ENCODE results near the gene MARCHF2. TPM values are rescaled to one million over a fixed set of nuclear protein-coding genes. Genes with fewer than 3 reads are reported as not detected.
"Not testable (repeated sequence)": the region's sequence is repeated elsewhere in the genome, so short reads cannot be mapped to it uniquely, and the experiment has no call there.

Gene MARCHF2
- total RNA-seq, 6 experiments from 2014 or later, result 22.5 to 146 (median 32.3) TPM

DNA sequence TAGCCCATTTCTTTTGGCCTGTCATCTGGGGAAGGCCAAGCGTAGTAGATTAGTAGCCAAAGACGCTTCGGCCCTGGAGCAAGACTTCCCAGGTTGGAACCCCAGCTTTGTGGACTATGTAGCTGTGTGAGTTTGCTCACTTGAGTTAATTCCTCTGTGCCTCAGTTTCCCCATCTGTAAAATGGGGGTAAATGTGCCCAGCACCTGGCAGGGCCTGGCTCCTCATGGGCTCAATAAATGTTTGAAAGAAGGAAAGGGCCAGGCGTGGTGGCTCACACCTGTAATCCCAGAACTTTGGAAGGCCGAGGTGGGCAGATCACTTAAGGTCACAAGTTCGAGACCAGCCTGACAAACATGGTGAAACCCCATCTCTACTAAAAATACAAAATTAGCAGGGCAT is 16.7 kb downstream of the MARCHF2 start:
- no peak for DNase-seq
- no peak overlapping the region for H3K4me3 ChIP-seq

DNA sequence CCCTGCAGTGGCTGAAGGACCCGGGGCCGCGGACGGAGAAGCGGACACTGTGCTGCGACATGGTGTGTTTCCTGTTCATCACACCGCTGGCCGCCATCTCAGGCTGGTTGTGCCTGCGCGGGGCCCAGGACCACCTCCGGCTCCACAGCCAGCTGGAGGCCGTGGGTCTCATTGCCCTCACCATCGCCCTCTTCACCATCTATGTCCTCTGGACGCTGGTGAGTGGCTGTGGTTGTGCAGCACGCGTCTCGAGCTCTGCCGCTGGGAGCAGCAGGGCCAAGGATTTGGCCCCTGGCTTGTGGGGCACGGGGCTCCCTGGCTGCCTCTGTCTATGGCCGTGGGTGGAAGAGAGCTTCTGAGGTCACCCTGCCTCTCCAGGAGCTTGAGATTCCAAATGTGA is 17.5 kb downstream of the MARCHF2 start:
- Histone ChIP-seq H3K27ac (no peak overlapping the region), H3K4me3 (no peak overlapping the region), H3K36me3 (peaks cover 0 to 5% (median 2%) of the 10 kb centered on the region in 4 donors), H3K27me3 (no peaks in the 10 kb centered on the region), H3K4me1 (peaks cover 0 to 15% (median 2%) of the 10 kb centered on the region in 4 donors), H3K9me3 (no peaks in the 10 kb centered on the region)
- WGBS (ENCODE audit: insufficient coverage, low coverage, low lambda C conversion rate, missing lambda C conversion rate), result 88% methylated on average over 8 of the region's 20 CpGs
- TF ChIP-seq POLR2A (IDR thresholded peaks at IDR 0.05), result no peak
- TF ChIP-seq, protein P1, sequence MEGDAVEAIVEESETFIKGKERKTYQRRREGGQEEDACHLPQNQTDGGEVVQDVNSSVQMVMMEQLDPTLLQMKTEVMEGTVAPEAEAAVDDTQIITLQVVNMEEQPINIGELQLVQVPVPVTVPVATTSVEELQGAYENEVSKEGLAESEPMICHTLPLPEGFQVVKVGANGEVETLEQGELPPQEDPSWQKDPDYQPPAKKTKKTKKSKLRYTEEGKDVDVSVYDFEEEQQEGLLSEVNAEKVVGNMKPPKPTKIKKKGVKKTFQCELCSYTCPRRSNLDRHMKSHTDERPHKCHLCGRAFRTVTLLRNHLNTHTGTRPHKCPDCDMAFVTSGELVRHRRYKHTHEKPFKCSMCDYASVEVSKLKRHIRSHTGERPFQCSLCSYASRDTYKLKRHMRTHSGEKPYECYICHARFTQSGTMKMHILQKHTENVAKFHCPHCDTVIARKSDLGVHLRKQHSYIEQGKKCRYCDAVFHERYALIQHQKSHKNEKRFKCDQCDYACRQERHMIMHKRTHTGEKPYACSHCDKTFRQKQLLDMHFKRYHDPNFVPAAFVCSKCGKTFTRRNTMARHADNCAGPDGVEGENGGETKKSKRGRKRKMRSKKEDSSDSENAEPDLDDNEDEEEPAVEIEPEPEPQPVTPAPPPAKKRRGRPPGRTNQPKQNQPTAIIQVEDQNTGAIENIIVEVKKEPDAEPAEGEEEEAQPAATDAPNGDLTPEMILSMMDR (IDR thresholded peaks at IDR 0.05), result no peak
- intact Hi-C loops (cut with DNase I), result no loop called here
- ATAC-seq (peak in 1 of 4 donors; percentile 35), DNase-seq (no peak)

More for the DNA sequence above, 16.7 kb downstream of the MARCHF2 start:
- Histone ChIP-seq H3K36me3 (peaks cover 0 to 5% (median 2%) of the 10 kb centered on the region in 4 donors), H3K9me3 (no peaks in the 10 kb centered on the region), H3K4me1 (peaks cover 0 to 15% (median 0%) of the 10 kb centered on the region in 4 donors), H3K27me3 (no peaks in the 10 kb centered on the region), H3K27ac (no peak overlapping the region)
- intact Hi-C loops (cut with DNase I), result no loop called here
- 82% methylated on average over 4 of the region's 6 CpGs for WGBS (ENCODE audit: insufficient coverage, low coverage, low lambda C conversion rate, missing lambda C conversion rate)
- TF ChIP-seq POLR2A (IDR thresholded peaks at IDR 0.05), result no peak
- TF ChIP-seq, protein P1 (IDR thresholded peaks at IDR 0.05), result no peak
- no peak for ATAC-seq

DNA sequence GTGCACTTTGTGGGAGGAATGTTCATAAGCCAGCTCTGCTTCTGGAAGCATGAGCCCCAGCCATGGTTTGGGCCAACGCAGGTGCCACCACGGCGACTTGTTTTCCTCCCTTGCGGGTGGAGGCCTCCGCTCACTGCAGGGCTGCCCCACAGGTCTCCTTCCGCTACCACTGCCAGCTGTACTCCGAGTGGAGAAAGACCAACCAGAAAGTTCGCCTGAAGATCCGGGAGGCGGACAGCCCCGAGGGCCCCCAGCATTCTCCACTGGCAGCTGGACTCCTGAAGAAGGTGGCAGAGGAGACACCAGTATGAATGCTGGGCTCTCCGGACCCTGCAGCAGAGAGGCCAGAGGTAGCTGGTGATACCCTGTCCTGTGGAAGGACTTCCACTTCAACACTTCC is 25.1 kb downstream of the MARCHF2 start:
- DNase-seq, result peak in 1 of 3 donors; percentile 34

DNA sequence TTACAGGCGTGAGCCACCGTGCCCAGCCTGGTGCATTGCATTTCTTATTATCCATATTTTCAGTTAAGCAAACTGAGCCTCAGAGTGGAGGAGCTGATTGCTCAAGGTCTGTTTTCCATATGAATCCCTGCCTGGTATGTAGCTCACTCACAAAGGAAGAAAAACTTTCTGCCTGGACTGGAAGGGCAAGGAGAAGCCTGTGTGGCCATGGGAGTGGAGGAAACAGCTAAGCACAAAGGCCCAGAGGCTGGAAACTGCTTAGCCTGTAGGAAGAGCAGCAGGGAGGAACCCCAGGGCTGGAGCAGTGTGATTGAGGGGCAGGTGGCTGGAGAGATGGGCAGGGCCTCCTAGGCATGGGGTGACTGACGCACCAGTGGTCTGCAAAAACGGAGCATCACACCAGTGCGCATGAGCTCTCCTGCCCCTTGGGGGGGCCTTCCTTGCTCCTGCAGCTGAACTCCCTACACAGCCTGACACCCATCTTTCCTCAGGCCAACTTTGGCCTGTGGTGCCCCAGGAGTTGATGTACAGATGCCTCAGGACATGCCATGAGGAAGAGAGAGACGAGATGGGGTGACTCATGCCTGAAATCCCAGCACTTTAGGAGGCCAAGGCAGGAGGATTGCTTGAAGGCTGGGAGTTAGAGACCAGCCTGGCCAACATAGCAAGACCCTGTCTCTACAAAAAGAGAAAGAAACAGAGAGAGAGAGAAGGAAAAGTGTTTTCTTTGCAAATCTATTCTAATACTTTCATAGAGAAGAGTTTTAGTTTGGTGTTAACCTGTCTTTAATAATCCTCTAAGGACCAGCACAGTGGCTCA is 28.8 kb downstream of the MARCHF2 start:
- DNase-seq (peak in 1 of 3 donors; percentile 46), ATAC-seq (no peak)
- Histone ChIP-seq H3K36me3 (peaks cover 0 to 12% (median 2%) of the 10 kb centered on the region in 4 donors), H3K9me3 (no peaks in the 10 kb centered on the region), H3K4me1 (peaks cover 0 to 11% (median 8%) of the 10 kb centered on the region in 4 donors), H3K4me3 (no peak overlapping the region), H3K27ac (no peak overlapping the region), H3K27me3 (no peaks in the 10 kb centered on the region)
- intact Hi-C loops (cut with DNase I), result no loop called here
- TF ChIP-seq POLR2A (IDR thresholded peaks at IDR 0.05), result no peak
- TF ChIP-seq, protein P1 (IDR thresholded peaks at IDR 0.05), result no peak
- 94% methylated on average over 4 of the region's 6 CpGs for WGBS (ENCODE audit: insufficient coverage, low coverage, low lambda C conversion rate, missing lambda C conversion rate)

More for the DNA sequence above, 25.1 kb downstream of the MARCHF2 start:
- Histone ChIP-seq H3K27me3 (no peaks in the 10 kb centered on the region), H3K4me3 (no peak overlapping the region), H3K9me3 (no peaks in the 10 kb centered on the region), H3K27ac (no peak overlapping the region), H3K36me3 (peaks cover 0 to 7% (median 0%) of the 10 kb centered on the region in 4 donors), H3K4me1 (peaks cover 0 to 15% (median 2%) of the 10 kb centered on the region in 4 donors)
- no CpG with 5 or more reads among the region's 12 CpGs for WGBS (ENCODE audit: insufficient coverage, low coverage, low lambda C conversion rate, missing lambda C conversion rate)
- no peak for ATAC-seq
- intact Hi-C loops (cut with DNase I), result no loop called here
- TF ChIP-seq, protein P1 (IDR thresholded peaks at IDR 0.05), result no peak
- no peak for TF ChIP-seq POLR2A (IDR thresholded peaks at IDR 0.05)

DNA sequence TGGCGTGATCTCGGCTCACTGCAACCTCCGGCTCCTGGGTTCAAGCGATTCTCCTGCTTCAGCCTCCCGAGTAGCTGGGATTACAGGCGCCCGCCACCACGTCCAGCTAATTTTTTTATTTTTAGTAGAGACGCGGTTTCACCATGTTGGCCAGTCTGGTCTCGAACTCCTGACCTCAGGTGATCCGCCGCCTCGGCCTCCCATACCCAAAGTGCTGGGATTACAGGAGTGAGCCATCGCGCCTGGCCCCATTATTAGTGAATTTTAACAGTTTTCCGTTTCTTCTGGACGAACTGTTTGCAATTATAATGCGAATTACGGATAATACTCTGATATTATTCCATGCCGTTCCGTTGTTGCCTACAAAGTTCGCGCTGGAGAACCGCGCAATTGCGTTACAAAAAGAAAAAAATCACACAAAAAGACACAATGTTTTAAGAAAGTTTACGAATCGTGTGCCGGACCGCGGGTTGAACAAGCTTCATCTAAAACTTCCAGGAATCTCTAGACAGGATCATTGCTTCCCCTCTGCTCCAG is 31.1 kb downstream of the MARCHF2 start:
- DNase-seq; H3K9me3 ChIP-seq; intact Hi-C loops (cut with DNase I); ATAC-seq; H3K27me3 ChIP-seq: not testable (repeated sequence)
- H3K4me3 ChIP-seq, result peak overlapping the region; percentile 98 to 100 (median 99)
- H3K4me1 ChIP-seq, result peaks cover 0 to 33% (median 15%) of the 10 kb centered on the region in 4 donors
- peak overlapping the region; percentile 70 to 96 (median 95) for H3K27ac ChIP-seq
- H3K36me3 ChIP-seq, result peaks cover 0 to 10% (median 2%) of the 10 kb centered on the region in 4 donors
- WGBS (ENCODE audit: insufficient coverage, low coverage, low lambda C conversion rate, missing lambda C conversion rate), result 5% methylated on average over 25 of the region's 32 CpGs
